GM12878 (cell line): ENCODE results near the gene NFATC2.

Experiments
- ASH2L ChIP-seq: fragments of 300-600, 200-600 bp; sonication (generic); IDR thresholded peaks from 2 replicates; pipeline ENCODE4 v1.6.1; 2017; ENCODE audit warnings: low read depth, mild to moderate bottlenecking, borderline replicate concordance
- CTCF ChIP-seq, 3 experiments: IDR thresholded peaks in 2 of 3; conservative IDR thresholded peaks in 1 of 3; 2 replicates each; pipeline ENCODE4 v1.5.1; 2011; ENCODE audit warnings: low read depth in 3 of 3, low read length in 3 of 3, mild to moderate bottlenecking in 3 of 3, control low read depth in 2 of 3, moderate library complexity in 2 of 3, inconsistent platforms in 1 of 3, mixed read lengths in 1 of 3; ENCODE audit not compliant: control insufficient read depth in 2 of 3, insufficient read depth in 1 of 3; ENCODE audit errors: extremely low read depth in 1 of 3
- ELK1 ChIP-seq: IDR thresholded peaks from 2 replicates; pipeline ENCODE4 v1.6.1; 2012; ENCODE audit warnings: low read depth, low read length, improper control_type of control experiment
- EZH2 ChIP-seq: IDR thresholded peaks from 2 replicates; pipeline ENCODE4 v1.6.1; 2012; ENCODE audit warnings: low read depth, mild to moderate bottlenecking, control low read depth, inconsistent platforms, low read length, borderline replicate concordance; ENCODE audit not compliant: control insufficient read depth
- FOXM1 ChIP-seq: IDR thresholded peaks from 2 replicates; pipeline ENCODE4 v1.6.1; 2012; ENCODE audit warnings: low read depth, mild to moderate bottlenecking, inconsistent platforms, low read length, moderate library complexity
- HCFC1 ChIP-seq: fragments of 150-350 bp; IDR thresholded peaks from 2 replicates; pipeline ENCODE4 v1.6.1; 2014; ENCODE audit warnings: low read length
- JUNB ChIP-seq: IDR thresholded peaks from 2 replicates; pipeline ENCODE4 v1.6.1; 2016; ENCODE audit warnings: antibody characterized with exemption, mild to moderate bottlenecking
- LARP7 ChIP-seq: fragments of 450-650 bp; IDR thresholded peaks from 2 replicates; pipeline ENCODE4 v1.6.1; 2017; ENCODE audit warnings: mild to moderate bottlenecking
- POLR2A ChIP-seq: IDR thresholded peaks from 2 replicates; pipeline ENCODE4 v1.6.1; 2011; ENCODE audit warnings: low read depth, mild to moderate bottlenecking, low read length
- SMAD5 ChIP-seq: IDR thresholded peaks from 2 replicates; pipeline ENCODE4 v1.6.1; 2016; ENCODE audit warnings: antibody characterized with exemption, low read depth
- ZZZ3 ChIP-seq: IDR thresholded peaks from 2 replicates; pipeline ENCODE4 v1.6.1; 2011; ENCODE audit warnings: low read depth; ENCODE audit not compliant: control insufficient read depth, insufficient read length

GRCh38 chr20:51585148-51585547 lies 42.6 kb upstream of the NFATC2 start:
- TF ChIP-seq ZZZ3 (no peak), SMAD5 (no peak), CTCF (IDR thresholded peaks at IDR 0.05 in 2 of 3, conservative IDR thresholded peaks at IDR 0.05 in 1 of 3; ENCODE audit: control insufficient read depth in 2 of 3, extremely low read depth in 1 of 3, insufficient read depth in 1 of 3, low read depth in 3 of 3, low read length in 3 of 3) (no peak), ASH2L (no peak), JUNB (no peak), POLR2A (no peak), ELK1 (no peak), EZH2 (no peak), FOXM1 (no peak), LARP7 (no peak), HCFC1 (no peak)
